Left colon (tissue), 2 donors: ENCODE results near the gene SP1. TPM values are rescaled to one million over a fixed set of nuclear protein-coding genes. Genes with fewer than 3 reads are reported as not detected.
"Not testable (repeated sequence)": the region's sequence is repeated elsewhere in the genome, so short reads cannot be mapped to it uniquely, and the experiment has no call there.

Experiments used
- ATAC-seq: fragments of 200-7000 bp; cut with Tn5 transposase; one replicate; pipeline ENCODE4 v1.9.1; 2020; ENCODE audit warnings: mild to moderate bottlenecking, moderate library complexity
- DNase-seq, 2 donors: peaks; one replicate each; pipeline ENCODE4 v3.0.0-alpha.2; 2020
- intact Hi-C, 2 donors: fragments of 100-400 bp; cut with DNase I in 1 of 2; cut with micrococcal nuclease in 1 of 2; formaldehyde crosslinking; loops; one replicate each; pipeline versions ENCODE4 v1.11.2 to v1.14.0; 2022; cut with DNase I, micrococcal nuclease
- total RNA-seq, 2 donors: library from RNA; stranded (reverse); fragmentation: NEBNext Ultra II Directional; extraction: Animal tissue kit (Norgen Biotek cat#: 25700); gene quantifications; one replicate each; pipeline ENCODE4 v1.2.1, GENCODE V29; 2021
- donor health status: DM: no; HTN: no; CAD: no.
- donor health status: DM: yes; HTN: yes; CAD: no.

SP1 gene
- total RNA-seq, 2 donors from 2014 or later: 85.2 to 98.2 TPM

GRCh38 chr12:53388932-53389331 lies 9.0 kb downstream of the SP1 start:
- intact Hi-C loops: no loop called here
- DNase-seq (no peak), ATAC-seq (no peak)

DNA sequence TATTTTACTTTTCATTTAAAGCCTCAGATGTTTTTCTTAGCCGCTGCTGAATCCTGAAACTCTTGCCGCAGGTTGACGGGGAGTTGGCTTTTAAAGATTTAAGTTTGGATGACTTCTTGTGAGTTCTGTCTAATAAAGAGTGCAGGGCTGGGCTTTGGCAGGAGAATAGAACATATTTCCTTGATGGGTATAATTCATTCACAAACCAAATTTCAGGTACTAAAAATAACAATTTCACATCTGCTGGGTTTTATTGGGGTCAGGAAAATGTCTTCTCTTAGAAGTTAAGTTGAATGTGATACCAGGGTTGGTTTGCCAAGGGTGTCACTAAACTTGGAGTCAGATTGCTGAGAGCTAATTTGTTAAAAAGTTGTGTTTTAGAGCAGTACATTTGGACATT lies 9.7 kb downstream of the SP1 start:
- no peak for DNase-seq
- ATAC-seq: no peak
- intact Hi-C loops: no loop called here

DNA sequence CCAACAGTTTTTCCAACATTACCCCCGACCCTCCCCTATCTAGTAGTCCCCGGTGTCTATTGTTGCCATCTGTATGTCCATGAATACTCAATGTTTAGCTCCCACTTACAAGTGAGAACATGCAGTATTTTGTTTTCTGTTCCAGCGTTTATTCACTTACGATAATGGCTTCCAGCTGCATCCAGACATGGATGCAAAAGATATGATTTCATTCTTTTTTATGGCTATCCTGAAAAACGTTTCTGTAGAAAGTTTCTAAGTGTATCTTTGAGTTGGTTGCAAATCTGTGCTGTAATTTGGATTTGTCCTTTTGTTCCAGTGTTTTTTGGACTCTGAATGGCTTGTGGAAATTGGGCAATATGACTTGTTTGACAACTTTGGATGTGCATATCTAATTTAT lies 11.7 kb downstream of the SP1 start:
- intact Hi-C loops: no loop called here
- ATAC-seq (no peak), DNase-seq (no peak)

- no peak for ATAC-seq
- intact Hi-C loops: no loop called here
- DNase-seq: no peak
These were observed 19.9 kb downstream of the SP1 start for GRCh38 chr12:53399896-53400295.

DNA sequence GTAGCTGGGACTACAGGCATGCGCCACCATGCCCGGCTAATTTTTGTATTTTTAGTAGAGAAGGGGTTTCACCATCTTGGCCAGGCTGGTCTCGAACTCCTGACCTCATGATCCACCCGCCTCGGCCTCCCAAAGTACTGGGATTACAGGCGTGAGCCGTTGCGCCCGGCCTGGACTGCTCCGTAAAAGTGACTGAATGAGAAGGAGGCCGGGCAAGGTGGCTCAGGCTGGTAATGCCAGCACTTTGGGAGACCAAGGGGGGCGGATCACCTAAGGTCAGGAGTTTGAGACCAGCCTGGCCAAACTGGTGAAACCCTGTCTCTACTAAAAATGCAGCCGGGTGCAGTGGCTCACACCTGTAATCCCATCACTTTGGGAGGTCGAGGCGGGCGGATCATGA lies 22.4 kb downstream of the SP1 start:
- DNase-seq, intact Hi-C loops, ATAC-seq: not testable (repeated sequence)

- DNase-seq: no peak
- no peak for ATAC-seq
- intact Hi-C loops: no loop called here
These were observed 22.9 kb downstream of the SP1 start for GRCh38 chr12:53402871-53403270.

- ATAC-seq (no peak), DNase-seq (no peak)
- intact Hi-C loops: no loop called here
These were observed 31.0 kb downstream of the SP1 start for GRCh38 chr12:53410951-53411350.

GRCh38 chr12:53413485-53414204 lies 33.7 kb downstream of the SP1 start:
- ATAC-seq: no peak
- DNase-seq: no peak
- intact Hi-C loops: no loop called here

GRCh38 chr12:53414756-53415417 lies 34.9 kb downstream of the SP1 start:
- DNase-seq (no peak), ATAC-seq (no peak)
- intact Hi-C loops: no loop called here

GRCh38 chr12:53415752-53416389 lies 35.9 kb downstream of the SP1 start:
- DNase-seq, intact Hi-C loops, ATAC-seq: not testable (repeated sequence)

GRCh38 chr12:53417291-53417816 lies 37.4 kb downstream of the SP1 start:
- intact Hi-C loops, ATAC-seq, DNase-seq: not testable (repeated sequence)

- DNase-seq (no peak), ATAC-seq (no peak)
- intact Hi-C loops: no loop called here
These were observed 38.2 kb downstream of the SP1 start for GRCh38 chr12:53418221-53418620.

GRCh38 chr12:53419756-53420155 lies 39.8 kb downstream of the SP1 start:
- ATAC-seq: peak; percentile 27
- no peak for DNase-seq
- intact Hi-C loops: loop anchor here (2.0 to 5.0 kb wide), 2 partner anchors 67 kb away; no protein-coding TSS in a partner anchor

DNA sequence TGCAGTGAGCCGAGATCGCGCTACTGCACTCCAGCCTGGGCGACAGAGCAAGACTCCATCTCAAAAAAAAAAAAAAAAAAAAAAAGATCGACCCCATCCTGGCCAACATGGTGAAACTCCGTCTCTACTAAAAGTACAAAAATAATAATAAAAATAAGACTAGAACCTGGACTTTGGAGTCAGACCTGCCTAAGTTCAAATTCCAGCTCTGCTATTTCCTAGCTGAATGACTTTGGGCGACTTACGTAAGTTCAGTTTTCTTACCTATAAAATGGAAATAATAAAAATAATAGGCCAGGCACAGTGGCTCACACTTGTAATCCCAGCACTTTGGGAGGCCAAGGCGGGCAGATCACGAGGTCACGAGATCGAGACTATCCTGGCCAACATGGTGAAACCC lies 42.3 kb downstream of the SP1 start:
- not testable (repeated sequence) for DNase-seq
- intact Hi-C loops: loop anchor here in 1 of 2 donors (5.0 kb wide), 1 partner anchor 70 kb away; no protein-coding TSS in a partner anchor

DNA sequence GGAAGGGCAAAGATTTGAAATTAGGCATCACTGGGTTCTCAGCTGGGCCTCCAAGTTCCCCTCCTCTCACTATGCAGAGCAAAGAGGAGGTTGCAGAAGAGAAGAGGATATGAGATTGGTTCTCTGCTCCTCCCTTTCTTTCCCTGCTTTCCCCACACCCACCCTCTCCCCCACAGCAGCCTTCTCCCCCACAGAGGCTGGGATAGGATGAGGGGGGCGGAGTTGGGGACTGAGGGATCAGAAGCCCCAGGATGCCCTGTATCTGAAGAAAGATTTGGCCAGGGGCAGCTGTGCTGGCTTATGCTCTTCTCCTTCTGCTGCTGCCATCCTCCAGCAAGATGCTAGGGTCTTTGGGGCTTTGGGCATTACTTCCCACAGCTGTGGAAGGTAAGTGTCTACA lies 43.6 kb downstream of the SP1 start, which contains the start of gene AMHR2:
AMHR2 (plus strand) TSS at position 259 of the 400 bp plus-strand sequence; CDS start at position 339, 80 bp downstream.
- DNase-seq: no peak
- no peak for ATAC-seq
- intact Hi-C loops: loop anchor here in 1 of 2 donors (5.0 kb wide), 1 partner anchor 71 kb away; no protein-coding TSS in a partner anchor

More for the DNA sequence above, 42.3 kb downstream of the SP1 start:
- ATAC-seq: peak; percentile 24

GRCh38 chr12:53424626-53425514 lies 44.9 kb downstream of the SP1 start:
- no peak for DNase-seq
- intact Hi-C loops: loop anchor here in 1 of 2 donors (5.0 kb wide), 1 partner anchor 73 kb away; no protein-coding TSS in a partner anchor
- ATAC-seq: no peak

DNA sequence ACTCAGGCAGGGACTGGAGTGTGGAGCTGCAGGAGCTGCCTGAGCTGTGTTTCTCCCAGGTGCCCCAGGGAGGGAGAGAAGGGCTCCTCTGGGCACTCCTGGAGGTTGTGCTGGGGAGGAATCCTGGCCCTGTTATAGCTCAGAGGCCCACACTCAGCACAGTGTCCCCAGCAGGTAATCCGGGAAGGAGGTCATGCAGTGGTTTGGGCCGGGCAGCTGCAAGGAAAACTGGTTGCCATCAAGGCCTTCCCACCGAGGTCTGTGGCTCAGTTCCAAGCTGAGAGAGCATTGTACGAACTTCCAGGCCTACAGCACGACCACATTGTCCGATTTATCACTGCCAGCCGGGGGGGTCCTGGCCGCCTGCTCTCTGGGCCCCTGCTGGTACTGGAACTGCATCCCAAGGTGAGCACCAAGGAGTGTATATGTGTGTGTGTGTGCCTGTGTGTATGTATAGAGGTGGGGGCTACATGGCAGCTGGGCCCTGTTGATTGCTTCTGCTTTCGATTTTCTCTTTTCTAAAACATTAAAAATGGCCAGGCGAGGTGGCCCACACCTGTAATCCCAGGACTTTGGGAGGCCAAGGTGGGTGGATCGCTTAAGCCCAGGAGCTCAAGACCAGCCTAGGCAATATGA lies 45.7 kb downstream of the SP1 start:
- ATAC-seq (no peak), DNase-seq (no peak)
- intact Hi-C loops: no loop called here
